Bronchial epithelial cell (primary cell): ENCODE data around the gene NOX5. TPM values are rescaled to one million over a fixed set of nuclear protein-coding genes. Genes with fewer than 3 reads are reported as not detected.

Source experiments
- DNase-seq: peaks from one replicate; pipeline ENCODE4 v3.0.0-alpha.2; 2010; ENCODE audit warnings: low read depth
- FAIRE-seq: peaks from 2 replicates; lab custom pipeline; 2011; peaks lifted over from hg19 to GRCh38; lab: Jason Lieb, UNC
- H3K27me3 ChIP-seq: 2 replicates; pipeline ENCODE4 v1.5.1; 2011; ENCODE audit warnings: low read length; ENCODE audit not compliant: control insufficient read depth, insufficient read depth
- H3K36me3 ChIP-seq: 2 replicates; pipeline ENCODE4 v1.5.1; 2011; ENCODE audit warnings: low read length; ENCODE audit not compliant: control insufficient read depth, insufficient read depth
- H3K4me3 ChIP-seq: 2 replicates; pipeline ENCODE4 v1.5.1; 2011; ENCODE audit warnings: mild to moderate bottlenecking, low read depth, low read length, control low read depth
- CTCF ChIP-seq: IDR thresholded peaks from 2 replicates; pipeline ENCODE4 v1.5.1; 2011; ENCODE audit warnings: mild to moderate bottlenecking, moderate library complexity, low read length, control low read depth, inconsistent platforms; ENCODE audit not compliant: insufficient read depth, severe bottlenecking
- total RNA-seq: library from RNA; depleted of rRNA; stranded (reverse); fragments of >200 nt; gene quantifications from 2 replicates; pipeline ENCODE4 v1.2.1, GENCODE V29; 2014

The NOX5 gene
- total RNA-seq, 1 donor from 2014 or later, result not detected

GRCh38 chr15:69056365-69056764 is 41.9 kb downstream of the NOX5 start:
- DNase-seq, result peak; percentile 68
- no peak overlapping the region for H3K4me3 ChIP-seq
- FAIRE-seq, result peak; percentile 18
- no peaks in the 10 kb centered on the region for H3K36me3 ChIP-seq
- TF ChIP-seq CTCF, result no peak
- H3K27me3 ChIP-seq, result peaks cover 3% of the 10 kb centered on the region

GRCh38 chr15:69058830-69059556 is 44.5 kb downstream of the NOX5 start:
- no peaks in the 10 kb centered on the region for H3K36me3 ChIP-seq
- DNase-seq, result peak; percentile 71
- no peak overlapping the region for H3K4me3 ChIP-seq
- no peak for FAIRE-seq
- peak; percentile 85 for TF ChIP-seq CTCF
- H3K27me3 ChIP-seq, result peaks cover 3% of the 10 kb centered on the region

GRCh38 chr15:69059557-69059943 is 45.1 kb downstream of the NOX5 start:
- Histone ChIP-seq H3K4me3 (no peak overlapping the region), H3K36me3 (no peaks in the 10 kb centered on the region), H3K27me3 (peaks cover 3% of the 10 kb centered on the region)
- FAIRE-seq (peak; percentile 55), DNase-seq (no peak)
- TF ChIP-seq CTCF, result no peak

- DNase-seq, result no peak
- H3K36me3 ChIP-seq, result no peaks in the 10 kb centered on the region
- H3K27me3 ChIP-seq, result peaks cover 3% of the 10 kb centered on the region
- no peak for TF ChIP-seq CTCF
- FAIRE-seq, result no peak
- H3K4me3 ChIP-seq, result no peak overlapping the region
Measured at GRCh38 chr15:69060041-69060481, 45.6 kb downstream of the NOX5 start.

GRCh38 chr15:69060744-69061143 is 46.2 kb downstream of the NOX5 start:
- Histone ChIP-seq H3K27me3 (peaks cover 3% of the 10 kb centered on the region), H3K36me3 (no peaks in the 10 kb centered on the region), H3K4me3 (no peak overlapping the region)
- no peak for TF ChIP-seq CTCF
- DNase-seq (peak; percentile 40), FAIRE-seq (no peak)

GRCh38 chr15:69061414-69061842 is 46.9 kb downstream of the NOX5 start:
- no peak for FAIRE-seq
- H3K4me3 ChIP-seq, result no peak overlapping the region
- peaks cover 3% of the 10 kb centered on the region for H3K27me3 ChIP-seq
- DNase-seq, result no peak
- H3K36me3 ChIP-seq, result no peaks in the 10 kb centered on the region
- TF ChIP-seq CTCF, result no peak
